Measurements from ENCODE around the gene AEN. TPM values are rescaled to one million over a fixed set of nuclear protein-coding genes. Genes with fewer than 3 reads are reported as not detected.

The AEN gene
- total and polyA plus RNA-seq, 2 donors (not counting 3 experiments of a cell fraction or from before 2014, with no cell fraction given) = 34.2 to 35.6 TPM

- H3K27ac ChIP-seq (ENCODE audit: insufficient read depth, low read depth, low read length) = no peak overlapping the region
- no peak for FAIRE-seq
- no peak overlapping the region for H3K9ac ChIP-seq (replicated peaks; ENCODE audit: extremely low read depth, insufficient read depth, low read length)
- no peaks in the 10 kb centered on the region for H3K36me3 ChIP-seq (ENCODE audit: control insufficient read depth in 2 of 2, extremely low read depth in 1 of 2, insufficient read depth in 2 of 2, low read length in 2 of 2)
- intact Hi-C loops (cut with micrococcal nuclease) (loop anchor here (5.0 kb wide), 1 partner anchor 48 kb away; no protein-coding TSS in a partner anchor), dilution Hi-C loops (cut with MboI; ENCODE audit: extremely low pct_ligation_motif_present, low sequenced_read_pairs) (no loop called here)
- H3K9me3 ChIP-seq (replicated peaks; ENCODE audit: control insufficient read depth, insufficient read depth, low read length) = no peaks in the 10 kb centered on the region
- H3K4me1 ChIP-seq (ENCODE audit: control insufficient read depth, extremely low read depth, insufficient read depth, low read length) = peaks cover 18% of the 10 kb centered on the region
- no peaks in the 10 kb centered on the region for H3K79me2 ChIP-seq (ENCODE audit: control insufficient read depth, insufficient read depth, low read length)
- POLR2A ChIA-PET = no interaction called here
- no peaks in the 10 kb centered on the region for H4K20me1 ChIP-seq (replicated peaks; ENCODE audit: control insufficient read depth, extremely low read depth, insufficient read depth, low read length)
- no peaks in the 10 kb centered on the region for H3K9me1 ChIP-seq (replicated peaks; ENCODE audit: control insufficient read depth, extremely low read depth, insufficient read depth, low read length)
- no TSS peak for BruUV-seq (replicated peaks)
- H3K27me3 ChIP-seq (ENCODE audit: control insufficient read depth in 2 of 2, insufficient read depth in 2 of 2, low read length in 2 of 2) = no peaks in the 10 kb centered on the region
- no peak for TF ChIP-seq POLR2AphosphoS5 (IDR thresholded peaks at IDR 0.05; ENCODE audit: insufficient read depth, low read depth, low read length)
- TF ChIP-seq MYC (IDR thresholded peaks at IDR 0.05; ENCODE audit: low read depth, low read length) = no peak
- TF ChIP-seq GATA2 (IDR thresholded peaks at IDR 0.05; ENCODE audit: insufficient read depth, insufficient read length, low read depth, low read length) = no peak
- TF ChIP-seq MAX (IDR thresholded peaks at IDR 0.05; ENCODE audit: insufficient read depth, insufficient read length) = no peak
- TF ChIP-seq JUN (IDR thresholded peaks at IDR 0.05; ENCODE audit: borderline replicate concordance, insufficient read depth, insufficient read length, low read depth) = no peak
- TF ChIP-seq FOS (IDR thresholded peaks at IDR 0.05; ENCODE audit: borderline replicate concordance, insufficient read depth, low read length) = no peak
- TF ChIP-seq CTCF (IDR thresholded peaks at IDR 0.05; ENCODE audit: extremely low read depth in 1 of 2, insufficient read depth in 1 of 2, low read depth in 1 of 2, low read length in 2 of 2) = no peak
- TF ChIP-seq EZH2 (IDR thresholded peaks at IDR 0.05; ENCODE audit: borderline replicate concordance, low read depth, low read length, severe bottlenecking) = no peak
- TF ChIP-seq POLR2A (IDR thresholded peaks at IDR 0.05; ENCODE audit: low read depth, low read length) = no peak
- CTCF ChIA-PET = interaction anchor here (1.2 to 6.1 kb wide), 3 partner anchors 23 to 180 kb away, joined by 3 to 126 read pairs (median 6); no protein-coding TSS in a partner anchor
- H3K4me3 ChIP-seq (replicated peaks in 1 of 3; ENCODE audit: insufficient read depth in 1 of 3, low read depth in 1 of 3, low read length in 3 of 3) = no peak overlapping the region
- H3K4me2 ChIP-seq (ENCODE audit: insufficient read depth, low read length) = no peak overlapping the region
- DNase-seq (ENCODE audit: low read depth, low spot score) = no peak
- H2AFZ ChIP-seq (ENCODE audit: low read depth, low read length) = no peak overlapping the region
These were observed 33.4 kb downstream of the AEN start for GRCh38 chr15:88654430-88655102.
